ENCODE results near the gene KCNQ1.

The KCNQ1 gene

DNA sequence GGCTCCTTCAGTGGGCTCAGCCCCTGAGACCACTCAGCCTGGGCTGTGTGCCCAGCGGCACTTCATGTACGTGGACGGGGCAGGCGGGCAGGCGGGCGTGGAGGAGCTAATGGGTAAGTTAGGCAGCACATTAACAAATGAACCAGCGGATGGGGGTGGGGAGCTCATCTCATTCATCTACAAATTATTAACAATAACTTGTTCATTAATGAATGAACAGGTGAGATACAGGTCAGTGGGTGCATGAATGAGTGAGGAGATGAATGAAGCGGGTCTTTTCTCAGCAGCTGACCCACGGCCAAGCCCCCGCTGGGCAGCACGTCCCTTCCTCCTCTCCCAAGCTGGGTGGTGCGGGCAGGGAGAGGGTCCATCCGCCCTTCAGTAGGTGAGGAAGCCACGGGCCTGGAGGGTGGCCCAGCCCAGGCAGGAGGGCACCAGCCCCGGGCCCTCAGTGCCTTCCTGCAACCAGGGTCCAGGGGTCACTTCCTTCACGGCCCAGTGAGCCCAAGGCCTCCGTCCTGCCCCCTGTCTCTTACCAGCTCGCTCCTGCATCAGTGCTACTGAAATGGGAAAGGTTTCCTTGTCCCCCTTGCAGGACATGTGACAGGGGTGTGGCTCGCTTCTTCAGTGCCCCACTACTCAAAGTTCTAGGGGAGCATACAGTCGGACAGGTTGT, 315.5 kb downstream of the KCNQ1 start:
- no peak for DNase-seq

DNA sequence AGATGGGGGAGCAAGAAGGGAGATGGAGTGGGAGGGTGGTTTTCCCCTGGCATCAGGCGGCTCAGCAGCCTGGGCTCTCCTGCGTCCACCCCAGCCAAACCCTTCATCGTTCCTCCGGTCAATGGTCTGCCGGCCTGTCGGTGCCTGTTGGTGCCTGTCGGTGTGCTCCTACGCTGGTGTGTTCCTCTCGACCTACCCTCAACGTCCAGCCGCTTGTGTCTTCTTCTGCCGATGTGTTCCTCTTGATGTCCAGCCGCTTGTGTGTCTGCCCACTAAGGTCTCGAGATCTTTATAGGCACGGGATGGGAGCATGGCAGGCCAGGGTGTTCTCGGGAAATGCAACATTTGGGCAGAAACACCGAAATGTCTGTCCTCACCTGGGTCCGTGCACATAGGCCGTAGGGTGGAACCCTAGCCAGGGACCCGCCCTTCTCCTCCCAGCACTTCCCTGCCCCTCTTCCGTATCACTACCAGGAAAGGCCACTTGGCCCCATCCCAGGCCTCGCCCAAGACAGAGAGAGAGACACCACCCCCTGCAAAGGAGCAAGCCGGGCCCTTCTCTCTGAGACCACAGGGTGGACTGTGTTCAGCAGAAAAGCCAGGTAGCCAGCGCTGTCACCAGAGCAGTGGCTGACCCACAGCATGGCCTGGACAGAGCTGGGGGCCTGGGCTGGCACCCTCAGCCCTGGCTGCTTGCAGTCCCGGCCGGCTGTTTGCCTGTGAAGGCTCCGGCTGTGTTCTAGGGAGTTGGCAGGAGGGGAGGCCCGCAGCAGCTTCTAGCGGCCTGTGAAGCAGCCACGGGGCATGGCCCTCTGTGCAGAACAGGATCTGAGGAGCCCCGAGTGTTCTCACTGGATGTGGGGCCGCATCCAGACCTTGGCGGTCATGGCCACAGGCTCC, 316.6 kb downstream of the KCNQ1 start:
- DNase-seq: no peak

DNA sequence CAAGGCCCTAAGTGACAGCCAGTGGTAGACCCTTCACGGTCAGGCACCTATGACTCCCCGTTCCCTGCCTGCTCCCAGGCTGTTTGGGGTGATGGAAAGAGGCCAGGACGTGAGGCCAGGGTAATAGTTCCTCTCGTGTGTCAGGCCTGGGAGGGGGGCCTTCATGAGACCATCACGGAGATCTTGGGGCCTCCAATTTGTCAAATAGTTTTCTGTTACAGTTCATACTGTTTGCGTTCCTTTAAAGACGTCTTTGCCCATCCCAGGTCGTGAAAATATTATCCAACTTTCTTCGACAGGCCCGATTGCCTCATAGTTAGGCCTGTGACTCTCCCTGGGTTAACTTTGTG, 317.2 kb downstream of the KCNQ1 start:
- DNase-seq: no peak

GRCh38 chr11:2762451-2762850, 317.6 kb downstream of the KCNQ1 start:
- no peak for DNase-seq

- no peak for DNase-seq
Measured at GRCh38 chr11:2763984-2764383, 319.2 kb downstream of the KCNQ1 start.

DNA sequence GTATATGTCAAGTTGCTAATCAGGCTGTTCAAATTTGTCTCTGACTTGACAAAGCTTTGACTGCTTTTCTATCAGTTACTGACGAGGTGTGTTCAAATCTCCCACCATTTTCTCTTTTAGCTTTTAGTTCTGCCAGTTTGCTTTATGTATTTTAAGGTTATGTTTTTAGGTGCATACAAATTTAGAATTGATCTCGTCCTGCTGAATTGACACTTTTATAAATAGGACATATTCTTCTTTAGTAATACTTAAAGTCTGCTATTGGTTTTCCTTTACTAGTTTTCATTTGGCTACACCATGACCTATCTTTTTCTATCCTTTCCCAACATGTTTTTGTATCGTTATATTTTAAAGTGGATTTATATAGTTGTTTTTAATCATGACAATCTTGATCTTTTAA, 320.7 kb downstream of the KCNQ1 start:
- DNase-seq: no peak

GRCh38 chr11:2766166-2766565, 321.4 kb downstream of the KCNQ1 start:
- DNase-seq: no peak

DNA sequence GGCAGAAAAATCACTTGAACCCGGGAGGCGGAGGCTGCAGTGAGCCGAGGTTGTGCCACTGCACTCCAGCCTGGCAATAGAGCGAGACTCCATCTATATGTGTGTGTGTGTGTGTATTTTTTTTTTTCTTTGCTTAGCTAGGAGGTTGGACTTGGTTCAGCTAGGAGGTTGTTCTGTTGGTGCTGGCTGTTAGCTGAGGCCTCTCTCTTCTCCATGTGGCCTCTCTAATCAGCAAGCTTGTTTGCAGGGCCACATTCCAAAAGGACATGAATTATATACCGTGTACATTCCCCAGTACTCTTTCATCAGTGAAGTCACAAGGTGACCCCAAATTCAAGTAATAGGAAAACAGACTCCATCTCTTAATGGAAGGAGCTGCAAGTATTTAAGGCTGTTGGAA, 322.3 kb downstream of the KCNQ1 start:
- DNase-seq: no peak

DNA sequence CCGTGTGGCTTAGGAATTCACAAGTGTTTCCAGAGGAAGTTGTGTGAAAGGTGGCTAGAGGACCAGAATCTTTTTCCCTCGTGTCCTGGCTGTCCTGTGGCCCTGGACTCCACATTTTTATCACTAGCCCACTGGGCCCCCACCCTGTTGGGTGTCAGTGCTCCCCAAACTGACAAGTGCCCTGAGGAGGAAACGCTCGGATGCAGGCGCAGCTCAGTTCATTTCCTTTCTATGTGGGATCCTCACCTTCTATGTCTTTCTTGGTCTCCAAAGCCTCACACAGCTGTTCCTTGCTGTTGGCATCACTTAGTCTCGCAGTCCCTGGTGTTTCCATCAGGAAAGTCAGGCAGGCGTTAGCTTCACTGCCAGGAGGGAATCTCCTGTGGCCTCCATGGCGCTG, 323.0 kb downstream of the KCNQ1 start:
- DNase-seq: no peak

- DNase-seq: no peak
Measured at GRCh38 chr11:2768471-2769408, 323.9 kb downstream of the KCNQ1 start.

DNA sequence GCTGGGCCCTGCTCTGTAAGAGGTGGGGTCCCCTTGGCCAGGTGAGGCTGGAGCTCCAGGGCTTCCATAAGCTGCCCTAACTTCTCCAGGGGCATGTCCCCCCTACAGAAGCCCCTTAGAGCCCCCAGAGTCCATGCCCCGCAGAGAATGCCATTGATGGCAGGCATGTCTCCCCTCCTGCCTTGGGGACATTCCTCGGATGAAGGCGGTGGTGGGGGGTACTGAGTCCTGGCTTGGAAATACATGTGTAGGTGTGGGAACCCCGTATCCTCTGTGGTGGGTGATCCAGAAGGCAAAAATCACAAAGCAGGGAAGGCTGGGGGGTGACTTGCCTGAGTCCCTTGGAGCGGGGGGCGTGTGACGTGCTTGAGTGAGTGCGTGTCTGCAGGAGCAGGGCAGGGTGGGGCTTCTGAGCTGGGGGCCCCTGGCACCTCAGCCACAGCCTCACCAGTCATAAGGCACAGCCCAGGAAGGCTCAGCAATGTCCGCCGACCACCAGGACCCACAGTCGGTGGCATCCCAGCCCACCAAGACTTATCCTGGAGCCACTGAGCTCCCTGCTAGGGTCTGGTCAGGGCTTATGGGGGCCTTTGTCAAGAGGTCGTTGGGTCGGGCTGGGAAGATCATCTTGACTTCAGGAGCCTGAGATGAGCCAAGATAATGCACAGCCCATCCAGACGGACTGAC, 324.7 kb downstream of the KCNQ1 start:
- no peak for DNase-seq

DNA sequence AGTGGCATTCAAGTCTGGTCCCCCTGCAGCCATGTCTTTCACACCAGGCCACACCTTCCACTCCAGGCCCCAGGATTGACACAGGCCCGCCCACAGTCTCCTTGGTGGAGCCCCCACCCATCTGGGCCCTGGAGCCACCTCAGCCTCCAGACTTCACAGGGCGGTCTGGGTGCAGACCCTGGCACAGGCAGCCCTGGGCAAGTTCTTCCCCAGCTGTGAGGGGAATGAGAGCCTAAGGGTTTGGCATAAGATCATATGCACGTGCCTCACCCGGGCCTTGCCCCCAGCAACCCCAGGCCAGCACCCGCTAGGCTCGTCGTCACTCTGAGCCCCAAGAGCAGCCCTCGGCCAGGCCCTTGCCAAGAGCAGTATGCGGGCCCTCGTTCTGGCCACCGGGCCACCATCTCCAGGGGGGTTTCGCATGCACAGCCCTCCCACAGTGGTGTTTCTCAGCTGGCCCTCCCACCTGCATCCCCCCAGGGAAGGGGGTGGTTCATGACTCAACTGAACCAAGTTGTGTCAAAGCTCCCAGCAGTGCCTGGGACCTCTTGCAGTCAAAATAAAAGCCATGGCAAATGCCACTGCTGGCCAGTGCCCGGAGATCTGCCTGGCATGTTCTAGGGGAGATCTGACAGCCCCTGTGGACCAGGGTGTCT, 325.4 kb downstream of the KCNQ1 start:
- no peak for DNase-seq

DNA sequence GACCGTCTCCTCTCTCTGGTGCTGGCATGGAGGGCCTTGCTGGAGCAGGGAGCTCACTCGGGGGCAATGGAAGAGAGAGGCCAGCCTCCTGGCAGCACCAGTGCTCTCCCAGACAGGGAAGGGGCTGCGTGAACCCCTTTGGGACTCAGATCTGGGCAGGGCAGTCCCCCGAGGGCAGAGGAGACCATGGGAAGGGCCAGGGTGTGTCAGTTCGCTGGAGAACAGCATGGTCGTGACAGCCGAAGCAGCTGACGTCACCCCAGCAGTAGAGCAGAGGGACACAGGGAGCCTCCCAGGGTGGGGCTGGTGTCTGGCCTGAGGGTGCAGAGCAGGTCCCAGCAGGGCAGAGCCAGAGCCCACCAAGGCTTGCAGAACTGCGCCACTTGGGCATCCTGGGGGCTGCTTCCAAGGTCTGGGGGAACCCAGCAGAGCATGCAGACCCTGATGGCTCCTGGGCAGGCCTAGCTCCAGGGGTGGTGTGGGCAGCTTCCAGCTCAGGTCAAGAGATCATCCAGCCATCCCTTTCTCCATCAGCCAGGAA, 326.0 kb downstream of the KCNQ1 start:
- DNase-seq: no peak

GRCh38 chr11:2771758-2772466, 327.1 kb downstream of the KCNQ1 start:
- DNase-seq: no peak

GRCh38 chr11:2772544-2773031, 327.8 kb downstream of the KCNQ1 start:
- DNase-seq: no peak

GRCh38 chr11:2774173-2775082, 329.6 kb downstream of the KCNQ1 start:
- DNase-seq: no peak

- no peak for DNase-seq
Measured at GRCh38 chr11:2775083-2775625, 330.3 kb downstream of the KCNQ1 start.

DNA sequence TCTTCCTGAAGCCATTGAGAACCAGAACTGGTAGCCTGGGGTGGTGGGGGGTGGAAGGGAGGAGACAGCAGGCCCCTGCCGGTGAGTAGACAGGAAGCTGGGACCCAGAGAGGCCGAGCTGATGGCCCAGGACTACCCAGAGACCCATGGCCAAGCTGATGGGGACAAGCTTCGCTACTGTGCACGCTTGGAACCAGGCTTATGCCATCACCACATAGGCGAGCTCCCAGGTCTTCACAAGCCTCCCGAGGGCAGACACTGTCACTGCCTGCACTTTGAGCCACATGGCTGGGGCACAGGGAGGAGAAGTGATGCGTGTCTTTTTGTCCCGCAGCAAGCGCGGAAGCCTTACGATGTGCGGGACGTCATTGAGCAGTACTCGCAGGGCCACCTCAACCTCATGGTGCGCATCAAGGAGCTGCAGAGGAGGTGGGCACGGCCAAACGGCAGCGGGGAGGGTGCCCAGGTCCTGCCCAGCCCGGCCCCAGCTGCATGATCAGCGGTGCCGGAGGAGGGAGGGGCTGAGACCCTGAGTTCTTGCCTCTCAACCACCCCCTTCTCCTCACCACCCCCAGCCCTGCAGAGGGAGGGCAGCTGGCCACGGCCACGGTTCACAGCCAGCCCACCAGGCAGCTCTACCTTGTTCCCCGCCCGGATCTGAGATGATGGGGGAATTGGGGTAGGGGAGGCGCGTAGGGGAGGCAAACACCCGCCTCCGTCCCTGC, 331.0 kb downstream of the KCNQ1 start:
- DNase-seq: no peak
